ENCODE measurements around the gene ALOX12B. TPM values are rescaled to one million over a fixed set of nuclear protein-coding genes. Genes with fewer than 3 reads are reported as not detected.

The ALOX12B gene
- total RNA-seq, 6 experiments from 2014 or later, result not detected

GRCh38 chr17:8059131-8059530 is 28.4 kb downstream of the ALOX12B start:
- Mint-ChIP-seq H3K9me3 (no peaks in the 10 kb centered on the region), H3K36me3 (ENCODE audit: low read depth) (no peaks in the 10 kb centered on the region), H3K4me1 (ENCODE audit: low read depth) (peaks cover 20% of the 10 kb centered on the region), H3K4me3 (no peak overlapping the region), H3K27me3 (ENCODE audit: insufficient read depth) (peaks cover 55% of the 10 kb centered on the region), H3K27ac (no peak overlapping the region)
- no peak for DNase-seq
- no peak for TF ChIP-seq CTCF (IDR thresholded peaks at IDR 0.05)

GRCh38 chr17:8057691-8058114 is 29.8 kb downstream of the ALOX12B start:
- Mint-ChIP-seq H3K9me3 (no peaks in the 10 kb centered on the region), H3K27me3 (ENCODE audit: insufficient read depth) (peaks cover 51% of the 10 kb centered on the region), H3K36me3 (ENCODE audit: low read depth) (no peaks in the 10 kb centered on the region), H3K4me1 (ENCODE audit: low read depth) (peaks cover 16% of the 10 kb centered on the region), H3K4me3 (no peak overlapping the region; the same call in 1 of the 2 replicates), H3K27ac (no peak overlapping the region)
- TF ChIP-seq CTCF (IDR thresholded peaks at IDR 0.05), result peak; percentile 85
- peak; percentile 76 for DNase-seq

GRCh38 chr17:8056976-8057625 is 30.4 kb downstream of the ALOX12B start:
- H3K27ac Mint-ChIP-seq, result no peak overlapping the region
- H3K9me3 Mint-ChIP-seq, result no peaks in the 10 kb centered on the region
- no peak overlapping the region for H3K4me3 Mint-ChIP-seq
- H3K36me3 Mint-ChIP-seq (ENCODE audit: low read depth), result no peaks in the 10 kb centered on the region
- peaks cover 46% of the 10 kb centered on the region for H3K27me3 Mint-ChIP-seq (ENCODE audit: insufficient read depth)
- peaks cover 10% of the 10 kb centered on the region for H3K4me1 Mint-ChIP-seq (ENCODE audit: low read depth)
- TF ChIP-seq CTCF (IDR thresholded peaks at IDR 0.05), result no peak
- no peak for DNase-seq

- peaks cover 10% of the 10 kb centered on the region for H3K4me1 Mint-ChIP-seq (ENCODE audit: low read depth)
- peak; percentile 14 for DNase-seq
- H3K4me3 Mint-ChIP-seq, result no peak overlapping the region
- H3K9me3 Mint-ChIP-seq, result no peaks in the 10 kb centered on the region
- H3K36me3 Mint-ChIP-seq (ENCODE audit: low read depth), result no peaks in the 10 kb centered on the region
- H3K27ac Mint-ChIP-seq, result no peak overlapping the region
- peaks cover 40% of the 10 kb centered on the region for H3K27me3 Mint-ChIP-seq (ENCODE audit: insufficient read depth)
- no peak for TF ChIP-seq CTCF (IDR thresholded peaks at IDR 0.05)
These were observed 31.1 kb downstream of the ALOX12B start for GRCh38 chr17:8056232-8056975.

- Mint-ChIP-seq H3K4me1 (ENCODE audit: low read depth) (peaks cover 10% of the 10 kb centered on the region), H3K9me3 (no peaks in the 10 kb centered on the region), H3K36me3 (ENCODE audit: low read depth) (no peaks in the 10 kb centered on the region), H3K4me3 (no peak overlapping the region), H3K27me3 (ENCODE audit: insufficient read depth) (peaks cover 35% of the 10 kb centered on the region), H3K27ac (no peak overlapping the region)
- no peak for TF ChIP-seq CTCF (IDR thresholded peaks at IDR 0.05)
- DNase-seq, result no peak
These were observed 31.7 kb downstream of the ALOX12B start for GRCh38 chr17:8055851-8056231.
